HCT116 (cell line): Measurements from ENCODE around the gene RAET1L. TPM values are rescaled to one million over a fixed set of nuclear protein-coding genes. Genes with fewer than 3 reads are reported as not detected.
"Not testable (repeated sequence)": the region's sequence is repeated elsewhere in the genome, so short reads cannot be mapped to it uniquely, and the experiment has no call there.

Experiments
- ATAC-seq: fragments of 200-7000 bp; cut with Tn5 transposase; 2 replicates; pipeline ENCODE4 v1.9.1; 2020; ENCODE audit warnings: mild to moderate bottlenecking, moderate library complexity
- BruUV-seq: library from RNA; stranded (reverse); fragments of 400-500 nt; replicated peaks from 2 replicates; lab custom pipeline; 2021; lab: Mats Ljungman, UMichigan
- CTCF ChIA-PET: fragments of 300-600 bp; sonication (Branson Sonifier 250); formaldehyde crosslinking; loops from one replicate; lab custom pipeline; 2021; ENCODE audit warnings: antibody characterized with exemption; lab: Charles Lee
- POLR2A ChIA-PET: fragments of 300-600, 350-600 bp; sonication (Branson Sonifier 250); formaldehyde crosslinking; loops from one replicate; lab custom pipeline; 2021; ENCODE audit warnings: antibody characterized with exemption; lab: Charles Lee
- RAD21 ChIA-PET, 2 experiments: fragments of 300-600 bp; sonication (Branson Sonifier 250); formaldehyde crosslinking; loops; one replicate each; lab custom pipeline; 2023; ENCODE audit warnings: low total read pairs in 2 of 2; ENCODE audit not compliant: uncharacterized antibody in 2 of 2, unreplicated experiment in 2 of 2, low non-redundant PET in 1 of 2; lab: Charles Lee
- DNase-seq: peaks from one replicate; pipeline ENCODE4 v3.0.0-alpha.2; 2010; ENCODE audit warnings: low read depth, low spot score
- H2AFZ ChIP-seq: fragments of 200-600 bp; shearing (Covaris generic), sonication (generic); 2 replicates; pipeline ENCODE4 v1.6.1; 2017; ENCODE audit warnings: low read depth, mixed run types, mixed read lengths, antibody characterized with exemption, low read length; ENCODE audit not compliant: poor library complexity, severe bottlenecking
- H3K27ac ChIP-seq: 2 replicates; pipeline ENCODE4 v1.5.1; 2012; ENCODE audit warnings: low read depth, low read length
- H3K27me3 ChIP-seq: fragments of 200-600 bp; sonication (generic); 2 replicates; pipeline ENCODE4 v1.6.1; 2016; ENCODE audit warnings: mixed run types, low read length, mixed read lengths; ENCODE audit not compliant: insufficient read depth
- H3K36me3 ChIP-seq, 2 experiments: fragments of 200-500 bp in 1 of 2; fragments of 200-600 bp in 1 of 2; sonication (Bioruptor generic) in 1 of 2; sonication (generic) in 1 of 2; 2 replicates each; pipeline versions ENCODE4 v1.5.1 to v1.6.1; 2014 to 2016; ENCODE audit warnings: low read length in 2 of 2, inconsistent platforms in 1 of 2, mixed read lengths in 1 of 2, mixed run types in 1 of 2; ENCODE audit not compliant: insufficient read depth in 2 of 2, control insufficient read depth in 1 of 2
- H3K4me1 ChIP-seq, 2 experiments: fragments of 200-600 bp in 1 of 2; sonication (generic) in 1 of 2; 2 replicates each; pipeline versions ENCODE4 v1.5.1 to v1.6.1; 2012 to 2017; ENCODE audit warnings: low read length in 2 of 2, inconsistent platforms in 1 of 2, mild to moderate bottlenecking in 1 of 2, mixed read lengths in 1 of 2, mixed run types in 1 of 2, moderate library complexity in 1 of 2; ENCODE audit not compliant: insufficient read depth in 2 of 2, control insufficient read depth in 1 of 2
- H3K4me2 ChIP-seq: fragments of 200-600 bp; sonication (generic); 2 replicates; pipeline ENCODE4 v1.6.1; 2017; ENCODE audit warnings: mixed run types, low read length, mixed read lengths
- H3K4me3 ChIP-seq, 2 experiments: fragments of 200-600 bp in 1 of 2; sonication (generic) in 1 of 2; replicated peaks in 1 of 2; 2 replicates each; pipeline ENCODE4 v1.5.1; 2011 to 2016; ENCODE audit warnings: low read length in 2 of 2, control low read depth in 1 of 2, low read depth in 1 of 2, mild to moderate bottlenecking in 1 of 2, mixed read lengths in 1 of 2, mixed run types in 1 of 2
- H3K79me2 ChIP-seq: fragments of 200-600 bp; sonication (generic); 2 replicates; pipeline ENCODE4 v1.6.1; 2017; ENCODE audit warnings: mild to moderate bottlenecking, mixed run types, low read length, moderate library complexity, mixed read lengths; ENCODE audit not compliant: insufficient read depth
- H3K9ac ChIP-seq: fragments of 200-600 bp; sonication (generic); 2 replicates; pipeline ENCODE4 v1.6.1; 2016; ENCODE audit warnings: low read length, mixed read lengths
- H3K9me2 ChIP-seq: fragments of 200-600 bp; sonication (generic), shearing (Covaris generic); 2 replicates; pipeline ENCODE4 v1.6.1; 2017; ENCODE audit warnings: mixed run types, mild to moderate bottlenecking, moderate library complexity; ENCODE audit not compliant: insufficient read depth
- H3K9me3 ChIP-seq, 2 experiments: fragments of 200-500 bp in 1 of 2; fragments of 200-600 bp in 1 of 2; sonication (Bioruptor generic) in 1 of 2; sonication (generic) in 1 of 2; 2 replicates each; pipeline ENCODE4 v1.6.1; 2014 to 2017; ENCODE audit warnings: low read length in 2 of 2, mixed read lengths in 2 of 2, inconsistent platforms in 1 of 2, low read depth in 1 of 2, mild to moderate bottlenecking in 1 of 2, mixed run types in 1 of 2, moderate library complexity in 1 of 2; ENCODE audit not compliant: control insufficient read depth in 1 of 2, insufficient read depth in 1 of 2
- H4K20me1 ChIP-seq: fragments of 200-600 bp; sonication (generic), shearing (Covaris generic); 2 replicates; pipeline ENCODE4 v1.6.1; 2017; ENCODE audit warnings: mixed run types, mild to moderate bottlenecking, moderate library complexity; ENCODE audit not compliant: insufficient read depth
- EZH2 ChIP-seq: fragments of 200-600 bp; sonication (generic); IDR thresholded peaks from 2 replicates; pipeline ENCODE4 v1.6.1; 2017; ENCODE audit warnings: antibody characterized with exemption, mixed run types
- FOSL1 ChIP-seq: IDR thresholded peaks from 2 replicates; pipeline ENCODE4 v1.6.1; 2012; ENCODE audit warnings: low read depth
- JUND ChIP-seq: IDR thresholded peaks from 2 replicates; pipeline ENCODE4 v1.6.1; 2012
- intact Hi-C: fragments of 100-400 bp; cut with micrococcal nuclease; formaldehyde crosslinking; loops from 2 replicates; pipeline ENCODE4 v1.10.0; 2022
- total RNA-seq: library from RNA; stranded (reverse); gene quantifications from one replicate; pipeline ENCODE4 v1.2.1, GENCODE V29; 2021; ENCODE audit not compliant: unreplicated experiment

RAET1L gene
- total RNA-seq, 1 experiment from 2014 or later = 1.5 TPM

- TF ChIP-seq EZH2 (no peak), FOSL1 (no peak), JUND (no peak)
Observed at GRCh38 chr6:150024646-150025155, 631 bp downstream of the RAET1L start (continued).

- H3K9me3 ChIP-seq, RAD21 ChIA-PET, H2AFZ ChIP-seq, H3K4me2 ChIP-seq, H3K36me3 ChIP-seq, CTCF ChIA-PET, H3K27ac ChIP-seq, POLR2A ChIA-PET, H3K4me3 ChIP-seq, ATAC-seq, intact Hi-C loops, BruUV-seq, H3K9ac ChIP-seq, H3K27me3 ChIP-seq, H3K79me2 ChIP-seq, H4K20me1 ChIP-seq, DNase-seq, H3K9me2 ChIP-seq: not testable (repeated sequence)
- H3K4me1 ChIP-seq = peaks cover 21 to 28% of the 10 kb centered on the region in 2 experiments
Observed at GRCh38 chr6:150024021-150024420, 1.3 kb downstream of the RAET1L start.

- ATAC-seq, H3K9me3 ChIP-seq, H3K4me3 ChIP-seq, H4K20me1 ChIP-seq, H3K4me2 ChIP-seq, POLR2A ChIA-PET, CTCF ChIA-PET, H3K9ac ChIP-seq, H3K27ac ChIP-seq, DNase-seq, RAD21 ChIA-PET, H3K9me2 ChIP-seq, intact Hi-C loops, BruUV-seq, H2AFZ ChIP-seq, H3K27me3 ChIP-seq, H3K79me2 ChIP-seq, H3K36me3 ChIP-seq: not testable (repeated sequence)
- peaks cover 21 to 28% of the 10 kb centered on the region in 2 experiments for H3K4me1 ChIP-seq
Observed at GRCh38 chr6:150021870-150022269, 3.5 kb downstream of the RAET1L start.
